A673 (cell line): ENCODE data around the gene ARHGEF19. TPM values are rescaled to one million over a fixed set of nuclear protein-coding genes. Genes with fewer than 3 reads are reported as not detected.

Experiments used
- BruUV-seq: library from RNA; stranded (reverse); fragments of 400-500 nt; replicated peaks from 2 replicates; lab custom pipeline; 2021; lab: Mats Ljungman, UMichigan
- CTCF ChIA-PET: fragments of 300-600 bp; sonication (Branson Sonifier 250); formaldehyde crosslinking; loops from one replicate; lab custom pipeline; 2022; ENCODE audit warnings: antibody characterized with exemption; lab: Charles Lee
- POLR2A ChIA-PET: fragments of 300-600 bp; sonication (Branson Sonifier 250); formaldehyde crosslinking; loops from one replicate; lab custom pipeline; 2022; ENCODE audit warnings: antibody characterized with exemption; ENCODE audit not compliant: low non-redundant PET; lab: Charles Lee
- DNase-seq: peaks from one replicate; pipeline ENCODE4 v3.0.0-alpha.2; 2015; ENCODE audit warnings: low spot score
- H3K27ac ChIP-seq: fragments of 200-600 bp; sonication (generic); 2 replicates; pipeline ENCODE4 v1.5.1; 2016; ENCODE audit warnings: mixed run types, low read depth, mild to moderate bottlenecking, mixed read lengths, antibody characterized with exemption, low read length; ENCODE audit not compliant: poor library complexity, severe bottlenecking
- H3K27me3 ChIP-seq: fragments of 200-600 bp; sonication (generic); replicated peaks from 2 replicates; pipeline ENCODE4 v1.6.1; 2017; ENCODE audit warnings: mixed run types, low read depth, mild to moderate bottlenecking, mixed read lengths, antibody characterized with exemption, low read length; ENCODE audit not compliant: insufficient read depth, poor library complexity
- H3K36me3 ChIP-seq: fragments of 200-600 bp; sonication (generic); 2 replicates; pipeline ENCODE4 v1.6.1; 2016; ENCODE audit warnings: mixed run types, mild to moderate bottlenecking, mixed read lengths, antibody characterized with exemption, low read length; ENCODE audit not compliant: insufficient read depth, poor library complexity, severe bottlenecking
- H3K4me1 ChIP-seq: fragments of 200-600 bp; sonication (generic); 2 replicates; pipeline ENCODE4 v1.6.1; 2017; ENCODE audit warnings: mixed run types, mild to moderate bottlenecking, mixed read lengths, antibody characterized with exemption, low read length; ENCODE audit not compliant: insufficient read depth, poor library complexity, severe bottlenecking
- H3K4me3 ChIP-seq: fragments of 200-600 bp; sonication (generic); 2 replicates; pipeline ENCODE4 v1.5.1; 2016; ENCODE audit warnings: low read depth, mixed run types, mild to moderate bottlenecking, mixed read lengths, low read length; ENCODE audit not compliant: poor library complexity, severe bottlenecking
- H3K9me3 ChIP-seq: fragments of 200-600 bp; sonication (generic); 2 replicates; pipeline ENCODE4 v1.6.1; 2016; ENCODE audit warnings: mixed run types, low read depth, mild to moderate bottlenecking, mixed read lengths, antibody characterized with exemption, low read length; ENCODE audit not compliant: poor library complexity, severe bottlenecking
- EZH2 ChIP-seq: fragments of 200-600 bp; sonication (generic); IDR thresholded peaks from 2 replicates; pipeline ENCODE4 v1.6.1; 2017; ENCODE audit warnings: borderline replicate concordance, low read depth, mild to moderate bottlenecking, mixed read lengths, antibody characterized with exemption, low read length; ENCODE audit not compliant: poor library complexity, severe bottlenecking
- intact Hi-C: fragments of 100-400 bp; cut with micrococcal nuclease; formaldehyde crosslinking; loops from one replicate; pipeline ENCODE4 v1.10.0; 2022; ENCODE audit not compliant: unreplicated experiment
- total RNA-seq: library from RNA; stranded (reverse); gene quantifications from 2 replicates; pipeline ENCODE4 v1.2.3, GENCODE V29; 2021
- TF ChIP-seq, protein P1 (sequence below): fragments of 300-800, 200-600 bp; sonication (generic); conservative IDR thresholded peaks from 2 replicates; pipeline ENCODE4 v1.5.1; 2017; ENCODE audit warnings: low read depth, mild to moderate bottlenecking, antibody characterized with exemption, low read length, moderate library complexity, mixed read lengths

The ARHGEF19 gene
- total RNA-seq, 1 experiment from 2014 or later, result 5.2 TPM

DNA sequence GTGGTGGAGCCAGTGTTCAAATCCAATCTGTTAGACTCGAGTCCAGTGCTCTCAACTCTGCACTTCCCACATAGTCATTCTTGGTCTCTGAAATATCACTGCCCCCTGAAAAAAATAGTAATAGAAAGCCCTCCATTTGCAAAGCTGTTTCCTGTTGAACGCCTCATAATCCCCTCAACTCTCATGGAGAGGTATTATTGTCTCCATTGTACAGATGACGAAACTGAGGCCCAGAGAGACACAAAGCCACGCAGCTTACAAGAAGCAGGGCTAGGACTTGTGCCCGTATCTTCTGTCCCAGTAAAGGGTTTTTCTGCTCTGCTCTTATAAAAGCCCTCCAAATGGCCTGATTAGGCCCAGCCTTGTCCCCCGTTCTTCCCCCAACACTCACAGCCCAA is 6.2 kb upstream of the ARHGEF19 start:
- Histone ChIP-seq H3K4me3 (no peak overlapping the region), H3K36me3 (no peaks in the 10 kb centered on the region), H3K4me1 (peaks cover 5% of the 10 kb centered on the region), H3K27ac (no peak overlapping the region), H3K27me3 (no peaks in the 10 kb centered on the region), H3K9me3 (no peaks in the 10 kb centered on the region)
- intact Hi-C loops, result no loop called here
- BruUV-seq, result no TSS peak
- DNase-seq, result no peak
- TF ChIP-seq, protein P1, sequence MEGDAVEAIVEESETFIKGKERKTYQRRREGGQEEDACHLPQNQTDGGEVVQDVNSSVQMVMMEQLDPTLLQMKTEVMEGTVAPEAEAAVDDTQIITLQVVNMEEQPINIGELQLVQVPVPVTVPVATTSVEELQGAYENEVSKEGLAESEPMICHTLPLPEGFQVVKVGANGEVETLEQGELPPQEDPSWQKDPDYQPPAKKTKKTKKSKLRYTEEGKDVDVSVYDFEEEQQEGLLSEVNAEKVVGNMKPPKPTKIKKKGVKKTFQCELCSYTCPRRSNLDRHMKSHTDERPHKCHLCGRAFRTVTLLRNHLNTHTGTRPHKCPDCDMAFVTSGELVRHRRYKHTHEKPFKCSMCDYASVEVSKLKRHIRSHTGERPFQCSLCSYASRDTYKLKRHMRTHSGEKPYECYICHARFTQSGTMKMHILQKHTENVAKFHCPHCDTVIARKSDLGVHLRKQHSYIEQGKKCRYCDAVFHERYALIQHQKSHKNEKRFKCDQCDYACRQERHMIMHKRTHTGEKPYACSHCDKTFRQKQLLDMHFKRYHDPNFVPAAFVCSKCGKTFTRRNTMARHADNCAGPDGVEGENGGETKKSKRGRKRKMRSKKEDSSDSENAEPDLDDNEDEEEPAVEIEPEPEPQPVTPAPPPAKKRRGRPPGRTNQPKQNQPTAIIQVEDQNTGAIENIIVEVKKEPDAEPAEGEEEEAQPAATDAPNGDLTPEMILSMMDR, result no peak
- no peak for TF ChIP-seq EZH2
- ChIA-PET POLR2A (no interaction called here), CTCF (no interaction called here)

DNA sequence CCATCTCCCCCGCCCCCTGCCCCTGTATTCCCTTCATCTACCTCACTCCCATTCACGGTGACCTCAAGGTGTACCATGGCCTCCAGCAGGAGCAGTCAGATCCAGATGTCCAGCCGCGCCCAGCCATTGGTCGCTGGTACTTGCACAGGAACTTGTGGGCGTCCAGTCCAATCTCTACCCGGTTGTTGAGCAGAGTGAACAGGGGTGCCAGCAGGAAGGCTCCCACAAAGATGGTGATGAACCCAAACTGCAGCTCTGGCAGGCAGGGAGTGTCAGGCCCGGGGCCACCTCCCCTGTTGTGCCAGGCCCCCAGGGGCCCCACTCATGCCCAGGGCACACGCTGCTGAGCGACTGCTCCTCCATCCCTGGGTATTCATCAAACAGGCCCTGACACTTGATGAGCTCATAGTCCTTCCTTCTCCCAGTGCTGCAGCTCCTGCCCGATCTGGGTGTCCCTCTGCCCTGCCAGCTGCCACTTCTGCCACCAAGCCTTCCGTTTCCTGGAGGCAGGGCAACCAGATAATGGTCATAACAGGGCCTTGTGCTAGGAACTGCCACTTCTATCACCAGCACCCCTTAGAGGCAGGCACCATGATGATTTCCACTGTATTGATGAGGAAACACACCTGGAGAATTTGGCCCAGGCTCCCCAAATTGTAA is 5.7 kb upstream of the ARHGEF19 start:
- no TSS peak for BruUV-seq
- H3K27ac ChIP-seq, result no peak overlapping the region
- CTCF ChIA-PET, result interaction anchor here (1.0 to 1.1 kb wide), 2 partner anchors 15 to 139 kb away, joined by 3 to 5 read pairs; no protein-coding TSS in a partner anchor

DNA sequence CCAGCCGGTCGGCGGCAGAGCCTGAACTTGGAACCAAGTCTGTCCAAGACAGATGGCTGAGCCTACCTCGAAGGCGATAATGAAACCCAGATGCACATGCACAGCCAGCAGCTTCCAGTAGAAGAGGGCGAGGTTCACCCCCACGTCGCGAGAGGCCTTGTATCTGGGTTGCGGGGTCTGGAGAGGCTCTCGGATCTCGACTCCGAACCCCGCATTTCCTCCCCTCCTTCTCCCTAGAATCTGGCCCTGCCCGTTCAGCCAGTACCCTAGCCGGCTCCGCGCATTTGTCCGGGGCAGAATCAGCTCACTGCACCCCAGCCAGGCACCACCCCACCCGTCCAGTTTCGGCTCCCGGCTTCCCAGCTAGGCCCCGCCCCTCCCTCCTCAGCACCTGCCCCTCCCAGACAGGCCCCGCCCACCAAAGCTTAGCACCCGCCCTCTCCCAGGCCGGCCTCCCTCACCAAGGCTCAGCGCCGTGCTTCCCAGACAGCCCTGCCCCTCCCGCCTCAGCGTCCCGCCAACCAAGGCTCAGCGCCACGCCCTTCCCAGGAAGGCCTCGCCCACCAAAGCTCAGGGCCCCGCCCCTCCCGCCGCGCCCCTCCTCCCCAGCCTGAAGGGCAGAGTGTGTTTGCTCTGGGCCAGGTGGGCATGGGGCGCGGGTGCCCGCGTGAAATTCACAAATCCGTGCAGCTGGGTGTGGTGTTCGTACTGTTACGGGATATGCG is 4.8 kb upstream of the ARHGEF19 start:
- peaks cover 5% of the 10 kb centered on the region for H3K4me1 ChIP-seq
- ChIA-PET CTCF (interaction anchor here (1.0 to 1.1 kb wide), 2 partner anchors 14 to 138 kb away, joined by 3 to 5 read pairs; no protein-coding TSS in a partner anchor), POLR2A (interaction anchor here (0.7 to 1.1 kb wide), 3 partner anchors 10 to 1445 kb away, joined by 3 to 12 read pairs (median 7); no protein-coding TSS in a partner anchor)
- H3K27ac ChIP-seq, result no peak overlapping the region
- peak overlapping the region; percentile 32 for H3K4me3 ChIP-seq
- peak; percentile 97 for DNase-seq
- intact Hi-C loops, result no loop called here
- TF ChIP-seq, protein P1, result no peak
- TF ChIP-seq EZH2, result no peak
- no peaks in the 10 kb centered on the region for H3K27me3 ChIP-seq
- no peaks in the 10 kb centered on the region for H3K9me3 ChIP-seq
- BruUV-seq, result no TSS peak
- no peaks in the 10 kb centered on the region for H3K36me3 ChIP-seq

More for the DNA sequence above, 5.7 kb upstream of the ARHGEF19 start:
- Histone ChIP-seq H3K9me3 (no peaks in the 10 kb centered on the region), H3K4me3 (no peak overlapping the region), H3K27me3 (no peaks in the 10 kb centered on the region), H3K36me3 (no peaks in the 10 kb centered on the region), H3K4me1 (peaks cover 5% of the 10 kb centered on the region)
- intact Hi-C loops, result no loop called here
- TF ChIP-seq EZH2, result no peak
- TF ChIP-seq, protein P1, result no peak
- no peak for DNase-seq
- POLR2A ChIA-PET, result interaction anchor here (1.1 kb wide), 1 partner anchor 11 kb away, joined by 12 read pairs; no protein-coding TSS in a partner anchor
